Neural progenitor cell (in vitro differentiated cells): ENCODE measurements around the gene ZNF232. TPM values are rescaled to one million over a fixed set of nuclear protein-coding genes. Genes with fewer than 3 reads are reported as not detected.
"Not testable (repeated sequence)": the region's sequence is repeated elsewhere in the genome, so short reads cannot be mapped to it uniquely, and the experiment has no call there.

ENCODE experiments used
- DNase-seq: peaks from one replicate; pipeline ENCODE4 v3.0.0-alpha.2; 2016; ENCODE audit warnings: low spot score
- H2AFZ ChIP-seq: fragments of 200-600 bp; sonication (generic); replicated peaks from 2 replicates; pipeline ENCODE4 v1.6.1; 2016; ENCODE audit warnings: antibody characterized with exemption
- H3F3A ChIP-seq: fragments of 200-600 bp; sonication (generic); 2 replicates; pipeline ENCODE4 v1.6.1; 2016; ENCODE audit warnings: antibody characterized with exemption, low read depth
- H3K27ac ChIP-seq: fragments of 200-600 bp; sonication (generic); 2 replicates; pipeline ENCODE4 v1.5.1; 2016; ENCODE audit warnings: mild to moderate bottlenecking
- H3K27me3 ChIP-seq: fragments of 200-600 bp; sonication (generic); 2 replicates; pipeline ENCODE4 v1.6.1; 2016; ENCODE audit warnings: mild to moderate bottlenecking, moderate library complexity
- H3K36me3 ChIP-seq: fragments of 200-600 bp; sonication (generic); 2 replicates; pipeline ENCODE4 v1.5.1; 2016
- H3K4me1 ChIP-seq: fragments of 200-600 bp; sonication (generic); 2 replicates; pipeline ENCODE4 v1.6.1; 2016; ENCODE audit warnings: mixed run types
- H3K4me2 ChIP-seq: fragments of 200-600 bp; sonication (generic); 2 replicates; pipeline ENCODE4 v1.6.1; 2016
- H3K4me3 ChIP-seq: fragments of 200-600 bp; sonication (generic); 2 replicates; pipeline ENCODE4 v1.5.1; 2016
- H3K79me2 ChIP-seq: fragments of 200-600 bp; sonication (generic); 2 replicates; pipeline ENCODE4 v1.6.1; 2016; ENCODE audit warnings: low read depth
- H3K9ac ChIP-seq: fragments of 200-600 bp; sonication (generic); 2 replicates; pipeline ENCODE4 v1.6.1; 2016
- H3K9me3 ChIP-seq: fragments of 200-600 bp; sonication (generic); 2 replicates; pipeline ENCODE4 v1.5.1; 2016; ENCODE audit warnings: low read depth
- H4K20me1 ChIP-seq: fragments of 200-600 bp; sonication (generic); 2 replicates; pipeline ENCODE4 v1.6.1; 2016; ENCODE audit warnings: low read depth
- H3K27ac Mint-ChIP-seq: 3 replicates; pipeline ENCODE4 v1.8.0; 2021; ENCODE audit warnings: mixed read lengths
- H3K27me3 Mint-ChIP-seq: 2 replicates; pipeline ENCODE4 v1.8.0; 2022; ENCODE audit warnings: low read depth, mild to moderate bottlenecking, inconsistent platforms, moderate library complexity, mixed read lengths; ENCODE audit not compliant: insufficient read depth
- H3K36me3 Mint-ChIP-seq: 3 replicates; pipeline ENCODE4 v1.8.0; 2021; ENCODE audit warnings: mixed read lengths
- H3K4me1 Mint-ChIP-seq: 3 replicates; pipeline ENCODE4 v1.8.0; 2021; ENCODE audit warnings: mixed read lengths
- H3K4me3 Mint-ChIP-seq: 3 replicates; pipeline ENCODE4 v1.8.0; 2021; ENCODE audit warnings: mild to moderate bottlenecking, moderate library complexity, mixed read lengths
- H3K9me3 Mint-ChIP-seq: 3 replicates; pipeline ENCODE4 v1.8.0; 2020; ENCODE audit warnings: mixed read lengths
- EZH2 ChIP-seq: fragments of 200-600 bp; sonication (generic); IDR thresholded peaks from 2 replicates; pipeline ENCODE4 v1.6.1; 2017; ENCODE audit warnings: antibody characterized with exemption, mild to moderate bottlenecking, moderate library complexity
- EZH2phosphoT487 ChIP-seq: fragments of 200-600 bp; sonication (generic); IDR thresholded peaks from 2 replicates; pipeline ENCODE4 v1.6.1; 2017; ENCODE audit warnings: antibody characterized with exemption
- total RNA-seq: library from RNA; depleted of rRNA; stranded (reverse); fragments of >200 nt; gene quantifications from 2 replicates; pipeline ENCODE4 v1.2.3, GENCODE V29; 2015; ENCODE audit warnings: low replicate concordance
- TF ChIP-seq, protein P1 (sequence below): fragments of 200-600 bp; sonication (generic); IDR thresholded peaks from 2 replicates; pipeline ENCODE4 v1.5.1; 2017; ENCODE audit warnings: antibody characterized with exemption, mild to moderate bottlenecking

ZNF232 gene
- total RNA-seq, 1 donor from 2014 or later = 29.4 TPM

DNA sequence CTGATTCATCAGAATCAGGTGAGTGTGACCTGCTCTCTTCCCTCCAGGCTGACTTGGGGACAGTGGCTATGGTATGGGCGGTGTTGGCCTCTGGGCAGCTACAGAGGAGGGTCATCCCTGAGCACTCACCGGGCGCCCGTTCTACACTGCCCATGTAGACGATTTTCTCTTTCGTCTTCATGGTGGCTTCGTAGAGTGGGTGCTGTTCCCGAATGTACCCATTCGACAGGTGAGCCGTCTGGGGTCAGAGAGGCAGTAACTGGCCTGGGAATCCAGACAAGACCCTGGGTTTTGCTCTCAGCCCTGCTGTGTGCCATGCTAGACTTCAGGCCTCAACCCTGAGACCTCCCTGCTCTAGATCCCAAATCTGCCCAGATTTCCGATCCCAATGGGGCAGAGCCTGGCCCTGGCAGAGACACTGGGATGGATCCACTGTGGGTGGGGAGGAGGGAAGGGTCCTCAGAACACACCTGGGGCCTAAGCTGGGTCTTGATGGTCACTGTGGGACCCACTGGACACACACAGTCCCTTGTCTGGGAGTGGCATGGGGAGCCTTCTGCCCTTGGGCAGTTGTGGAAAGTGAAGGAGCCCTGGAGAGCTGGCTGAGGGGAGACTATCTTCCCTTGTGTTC, 17.3 kb upstream of the ZNF232 start:
- no peak overlapping the region for H3K4me2 ChIP-seq
- Mint-ChIP-seq H3K9me3 (peaks cover 2% of the 10 kb centered on the region), H3K4me3 (no peak overlapping the region), H3K4me1 (no peaks in the 10 kb centered on the region), H3K27ac (no peak overlapping the region), H3K36me3 (no peaks in the 10 kb centered on the region), H3K27me3 (peaks cover 9% of the 10 kb centered on the region)
- TF ChIP-seq, protein P1, sequence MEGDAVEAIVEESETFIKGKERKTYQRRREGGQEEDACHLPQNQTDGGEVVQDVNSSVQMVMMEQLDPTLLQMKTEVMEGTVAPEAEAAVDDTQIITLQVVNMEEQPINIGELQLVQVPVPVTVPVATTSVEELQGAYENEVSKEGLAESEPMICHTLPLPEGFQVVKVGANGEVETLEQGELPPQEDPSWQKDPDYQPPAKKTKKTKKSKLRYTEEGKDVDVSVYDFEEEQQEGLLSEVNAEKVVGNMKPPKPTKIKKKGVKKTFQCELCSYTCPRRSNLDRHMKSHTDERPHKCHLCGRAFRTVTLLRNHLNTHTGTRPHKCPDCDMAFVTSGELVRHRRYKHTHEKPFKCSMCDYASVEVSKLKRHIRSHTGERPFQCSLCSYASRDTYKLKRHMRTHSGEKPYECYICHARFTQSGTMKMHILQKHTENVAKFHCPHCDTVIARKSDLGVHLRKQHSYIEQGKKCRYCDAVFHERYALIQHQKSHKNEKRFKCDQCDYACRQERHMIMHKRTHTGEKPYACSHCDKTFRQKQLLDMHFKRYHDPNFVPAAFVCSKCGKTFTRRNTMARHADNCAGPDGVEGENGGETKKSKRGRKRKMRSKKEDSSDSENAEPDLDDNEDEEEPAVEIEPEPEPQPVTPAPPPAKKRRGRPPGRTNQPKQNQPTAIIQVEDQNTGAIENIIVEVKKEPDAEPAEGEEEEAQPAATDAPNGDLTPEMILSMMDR = no peak
- TF ChIP-seq EZH2 (no peak), EZH2phosphoT487 (no peak)
- no peak overlapping the region for H2AFZ ChIP-seq
- no peaks in the 10 kb centered on the region for H3F3A ChIP-seq
- no peaks in the 10 kb centered on the region for H3K9me3 ChIP-seq
- no peaks in the 10 kb centered on the region for H3K36me3 ChIP-seq
- no peaks in the 10 kb centered on the region for H3K4me1 ChIP-seq
- DNase-seq = no peak
- no peak overlapping the region for H3K27ac ChIP-seq
- H3K4me3 ChIP-seq = no peak overlapping the region
- peaks cover under 1% of the 10 kb centered on the region for H3K27me3 ChIP-seq
- H3K79me2 ChIP-seq = no peaks in the 10 kb centered on the region
- no peak overlapping the region for H3K9ac ChIP-seq
- no peaks in the 10 kb centered on the region for H4K20me1 ChIP-seq

DNA sequence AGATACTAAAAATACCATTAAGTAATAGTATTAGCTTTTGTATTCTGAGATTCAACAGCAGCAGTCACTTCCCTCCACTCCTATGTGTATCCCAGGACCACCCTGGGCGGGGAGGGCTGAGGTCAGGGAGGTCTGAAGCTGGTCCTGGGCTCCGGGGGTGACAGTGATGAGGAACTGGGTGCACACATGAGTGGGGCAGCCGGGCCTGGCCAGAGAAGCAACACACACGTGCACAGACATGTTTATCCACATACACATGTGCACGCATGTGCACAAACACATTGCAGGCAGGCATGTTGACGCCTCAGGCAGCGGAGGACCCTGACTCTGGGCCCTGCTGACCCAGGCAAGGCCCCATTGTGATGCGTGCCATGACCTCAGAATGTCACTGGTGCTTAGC, 16.7 kb upstream of the ZNF232 start:
- not testable (repeated sequence) for H3K4me2 ChIP-seq, H3K27me3 ChIP-seq, H3F3A ChIP-seq, H2AFZ ChIP-seq, H3K36me3 Mint-ChIP-seq, H3K9me3 ChIP-seq, H4K20me1 ChIP-seq, H3K27me3 Mint-ChIP-seq, H3K4me3 Mint-ChIP-seq, H3K4me1 ChIP-seq, H3K36me3 ChIP-seq, H3K27ac Mint-ChIP-seq, H3K9me3 Mint-ChIP-seq, H3K27ac ChIP-seq, DNase-seq, H3K4me3 ChIP-seq, H3K4me1 Mint-ChIP-seq, H3K9ac ChIP-seq, H3K79me2 ChIP-seq

DNA sequence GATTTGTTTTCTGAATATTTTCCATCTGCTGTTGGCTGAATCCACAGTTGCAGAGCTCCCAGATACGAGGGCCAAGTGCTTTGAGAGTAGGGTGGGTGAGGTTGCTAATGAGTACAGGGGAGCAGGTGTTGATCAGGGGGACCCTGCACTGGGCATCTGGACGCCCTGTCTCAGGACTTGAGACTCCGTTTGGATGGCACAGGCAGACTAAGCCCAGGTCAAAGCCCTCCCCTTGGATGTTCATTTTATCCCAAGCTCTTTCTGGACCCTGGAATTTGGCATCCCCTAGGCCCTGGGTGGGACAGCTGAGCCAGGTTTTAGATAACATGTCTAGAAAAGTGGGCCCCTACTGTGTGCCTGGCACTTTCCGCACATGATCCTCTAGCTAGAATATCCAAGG, 16.2 kb upstream of the ZNF232 start:
- Mint-ChIP-seq H3K4me3 (no peak overlapping the region), H3K36me3 (no peaks in the 10 kb centered on the region), H3K9me3 (peaks cover 2% of the 10 kb centered on the region), H3K27me3 (peaks cover 9% of the 10 kb centered on the region), H3K27ac (no peak overlapping the region), H3K4me1 (no peaks in the 10 kb centered on the region)
- no peak for TF ChIP-seq EZH2phosphoT487
- no peak for TF ChIP-seq EZH2
- TF ChIP-seq, protein P1 = no peak
- no peaks in the 10 kb centered on the region for H4K20me1 ChIP-seq
- H3K4me3 ChIP-seq = no peak overlapping the region
- no peaks in the 10 kb centered on the region for H3K36me3 ChIP-seq
- H3K27ac ChIP-seq = no peak overlapping the region
- no peak overlapping the region for H3K9ac ChIP-seq
- no peaks in the 10 kb centered on the region for H3K79me2 ChIP-seq
- no peak overlapping the region for H2AFZ ChIP-seq
- H3K4me2 ChIP-seq = no peak overlapping the region
- H3K4me1 ChIP-seq = no peaks in the 10 kb centered on the region
- DNase-seq = no peak
- peaks cover 12% of the 10 kb centered on the region for H3K27me3 ChIP-seq
- H3F3A ChIP-seq = no peaks in the 10 kb centered on the region
- no peaks in the 10 kb centered on the region for H3K9me3 ChIP-seq

DNA sequence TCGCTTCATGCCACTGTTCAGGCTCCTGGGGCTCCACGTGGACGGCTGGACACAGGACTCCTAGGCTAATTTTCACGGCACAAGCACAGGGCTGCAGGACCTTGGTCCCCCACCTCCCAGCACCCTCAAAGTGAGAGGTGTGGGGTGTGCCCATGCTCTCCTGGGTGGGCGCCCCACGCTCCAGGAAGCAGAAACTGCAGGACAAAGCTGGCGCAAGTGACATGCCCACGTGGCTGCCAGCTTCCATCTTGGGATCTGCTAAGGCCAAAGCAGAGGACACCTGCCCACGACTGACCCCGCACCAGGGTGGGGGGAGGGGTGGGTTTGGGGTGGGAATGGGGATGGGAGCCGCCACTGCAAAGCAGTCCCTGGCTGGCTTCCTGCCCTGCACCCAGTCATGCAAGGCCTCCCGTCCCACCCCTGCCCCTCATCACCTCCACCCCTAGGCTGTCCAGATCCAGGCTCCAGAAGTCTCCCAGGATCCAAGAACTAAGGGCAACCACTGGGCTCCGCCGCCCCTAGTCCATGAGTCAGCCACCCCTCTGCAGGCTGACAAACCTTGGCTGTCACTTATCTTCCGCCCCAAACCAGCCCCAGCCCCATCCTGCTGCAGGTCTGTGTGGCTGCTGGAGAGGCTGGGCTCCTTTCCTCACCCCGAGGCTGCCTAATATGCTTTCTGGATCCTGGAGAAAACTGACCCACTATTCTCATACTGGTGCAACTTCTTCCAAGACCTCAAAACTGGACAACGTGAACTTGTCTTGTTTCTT, 15.2 kb upstream of the ZNF232 start:
- H3K79me2 ChIP-seq = no peaks in the 10 kb centered on the region
- no peak overlapping the region for H2AFZ ChIP-seq
- Mint-ChIP-seq H3K27ac (no peak overlapping the region), H3K4me3 (no peak overlapping the region), H3K27me3 (peaks cover 13% of the 10 kb centered on the region), H3K9me3 (no peaks in the 10 kb centered on the region), H3K4me1 (peaks cover 4% of the 10 kb centered on the region), H3K36me3 (no peaks in the 10 kb centered on the region)
- no peak overlapping the region for H3K4me2 ChIP-seq
- no peak for TF ChIP-seq EZH2
- TF ChIP-seq, protein P1 = no peak
- TF ChIP-seq EZH2phosphoT487 = no peak
- no peak overlapping the region for H3K9ac ChIP-seq
- H3F3A ChIP-seq = no peaks in the 10 kb centered on the region
- H4K20me1 ChIP-seq = no peaks in the 10 kb centered on the region
- no peaks in the 10 kb centered on the region for H3K36me3 ChIP-seq
- DNase-seq = no peak
- no peaks in the 10 kb centered on the region for H3K9me3 ChIP-seq
- H3K27ac ChIP-seq = no peak overlapping the region
- H3K4me3 ChIP-seq = no peak overlapping the region
- peaks cover 22% of the 10 kb centered on the region for H3K27me3 ChIP-seq
- no peaks in the 10 kb centered on the region for H3K4me1 ChIP-seq

DNA sequence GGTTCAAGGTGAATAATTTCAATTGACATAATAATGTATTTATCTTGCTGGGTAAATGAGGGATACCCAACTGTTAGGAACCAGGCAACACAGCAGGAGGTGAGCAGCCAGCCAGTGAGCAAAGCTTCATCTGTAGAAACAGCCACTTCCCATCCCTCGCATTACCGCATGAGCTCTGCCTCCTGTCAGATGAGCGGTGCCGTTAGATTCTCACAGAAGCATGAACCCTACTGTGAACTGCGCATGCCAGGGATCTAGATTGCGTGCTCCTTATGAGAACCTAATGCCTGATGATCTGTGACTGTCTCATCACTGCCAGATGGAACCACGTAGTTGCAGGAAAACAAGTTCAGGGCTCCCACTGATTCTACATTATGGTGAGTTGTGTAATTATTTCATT, 13.2 kb upstream of the ZNF232 start:
- H3K4me3 Mint-ChIP-seq, H3K9me3 ChIP-seq, H3F3A ChIP-seq, H3K4me1 Mint-ChIP-seq, H3K36me3 ChIP-seq, H3K9me3 Mint-ChIP-seq, H3K27ac Mint-ChIP-seq, H2AFZ ChIP-seq, H4K20me1 ChIP-seq, H3K79me2 ChIP-seq, H3K4me3 ChIP-seq, H3K9ac ChIP-seq, H3K4me2 ChIP-seq, H3K27ac ChIP-seq, H3K36me3 Mint-ChIP-seq, H3K4me1 ChIP-seq, DNase-seq: not testable (repeated sequence)
- peaks cover 13% of the 10 kb centered on the region for H3K27me3 Mint-ChIP-seq
- H3K27me3 ChIP-seq = peaks cover 29% of the 10 kb centered on the region
